GM12801 (cell line): ENCODE data around the gene KRI1.

Experiments used
- CTCF ChIP-seq: IDR thresholded peaks from one replicate; pipeline ENCODE4 v1.5.1; 2011; ENCODE audit warnings: control low read depth; ENCODE audit not compliant: insufficient read length; ENCODE audit errors: extremely low read depth

The KRI1 gene

GRCh38 chr19:10560154-10560553, 5.7 kb downstream of the KRI1 start:
- TF ChIP-seq CTCF = no peak

GRCh38 chr19:10557603-10558197, 8.1 kb downstream of the KRI1 start:
- TF ChIP-seq CTCF = no peak

GRCh38 chr19:10555610-10555973, 10.2 kb downstream of the KRI1 start:
- no peak for TF ChIP-seq CTCF

GRCh38 chr19:10554760-10555609, 10.8 kb downstream of the KRI1 start:
- no peak for TF ChIP-seq CTCF

GRCh38 chr19:10553943-10554381, 11.8 kb downstream of the KRI1 start:
- no peak for TF ChIP-seq CTCF

- TF ChIP-seq CTCF = no peak
Observed at GRCh38 chr19:10553087-10553667, 12.6 kb downstream of the KRI1 start.

GRCh38 chr19:10552510-10553053, 13.2 kb downstream of the KRI1 start:
- TF ChIP-seq CTCF = no peak
